Non-pigmented ciliary epithelial cell (primary cell): ENCODE data around the gene NLRC3.
"Not testable (repeated sequence)": the region's sequence is repeated elsewhere in the genome, so short reads cannot be mapped to it uniquely, and the experiment has no call there.

Source experiments
- DNase-seq: peaks from one replicate; pipeline ENCODE4 v3.0.0-alpha.2; 2010; ENCODE audit warnings: low read depth

NLRC3 gene

GRCh38 chr16:3548445-3548844 lies 28.8 kb downstream of the NLRC3 start:
- no peak for DNase-seq

DNA sequence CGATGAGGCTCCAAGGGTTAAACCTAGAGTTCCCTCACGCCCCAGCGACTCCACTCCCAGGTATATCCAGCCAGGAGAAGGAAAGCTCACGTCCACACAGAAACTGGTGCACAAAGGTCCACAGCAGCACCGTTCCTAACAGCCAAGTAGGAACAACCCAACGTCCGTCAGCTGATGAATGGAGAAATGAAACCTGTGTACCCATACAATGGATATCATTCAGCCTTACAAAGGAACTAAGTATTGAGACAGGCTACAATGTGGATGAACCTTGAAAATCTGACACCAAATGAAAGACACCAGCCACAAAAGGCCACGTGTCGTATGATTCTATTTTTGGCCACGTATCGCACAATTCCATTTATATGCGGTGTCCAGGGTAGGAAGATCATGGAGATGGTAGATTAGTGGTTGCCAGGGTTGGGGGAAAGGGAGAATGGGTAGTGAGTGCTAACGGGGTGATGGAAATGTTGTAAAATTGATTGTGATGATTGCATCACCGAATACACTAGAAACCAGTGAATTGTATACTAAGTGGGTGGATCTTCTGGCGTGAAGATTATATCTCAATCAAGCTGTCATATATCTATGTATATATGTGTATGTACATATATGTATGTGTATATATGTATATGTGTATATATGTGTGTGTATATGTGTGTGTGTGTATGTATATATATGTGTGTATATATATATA lies 30.1 kb downstream of the NLRC3 start:
- no peak for DNase-seq

- no peak for DNase-seq
Measured at GRCh38 chr16:3542601-3543373, 34.4 kb downstream of the NLRC3 start.

DNA sequence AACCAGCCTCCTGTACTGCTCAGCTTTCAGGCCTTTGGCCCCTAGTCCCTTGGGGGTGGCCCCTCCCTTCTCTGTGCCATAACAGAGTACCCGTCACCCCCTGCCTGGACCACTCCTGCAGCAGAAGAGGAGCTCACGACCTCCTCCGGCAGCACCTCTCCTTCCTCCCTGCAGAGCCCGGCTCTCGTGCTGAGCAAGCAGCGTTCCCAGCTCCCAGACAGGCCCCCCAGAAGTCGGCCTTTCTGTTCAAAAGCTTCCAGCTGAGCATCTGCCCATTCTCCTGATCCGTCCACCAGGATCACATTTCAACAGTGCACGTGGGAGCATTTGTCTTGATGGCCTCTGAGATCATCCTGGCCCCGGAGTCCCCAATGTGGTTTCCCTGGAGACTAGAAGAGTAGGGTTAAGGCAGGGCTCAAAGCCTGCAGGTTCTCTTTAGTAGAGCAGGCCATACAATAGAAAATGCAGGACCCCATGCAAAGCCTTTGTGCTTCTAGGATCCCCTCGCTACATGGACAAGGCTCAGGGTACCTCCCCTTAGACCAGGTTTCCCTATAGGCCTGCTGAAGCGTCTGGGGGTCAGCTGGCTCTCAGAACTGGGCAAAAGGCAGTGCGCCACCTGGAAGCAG lies 35.6 kb downstream of the NLRC3 start:
- no peak for DNase-seq

DNA sequence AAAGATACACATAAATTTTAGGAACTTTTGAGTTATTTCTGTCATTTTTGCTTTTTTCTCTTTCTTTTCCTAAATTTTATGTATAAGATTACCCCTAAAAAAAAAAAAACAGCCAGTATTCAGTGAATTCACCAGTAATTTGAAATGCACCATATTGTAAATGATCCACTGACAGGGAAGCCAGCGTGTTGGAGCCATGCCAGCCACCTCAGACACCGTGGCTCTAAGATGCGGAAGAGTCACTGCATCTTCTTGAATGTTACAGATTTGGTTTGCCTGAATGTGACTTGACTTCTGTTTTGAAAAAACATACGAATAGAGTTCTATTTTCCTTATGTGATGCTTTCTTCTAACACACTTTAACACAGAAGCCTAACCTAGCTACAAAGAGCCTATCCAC lies 39.0 kb downstream of the NLRC3 start:
- DNase-seq, result no peak

- no peak for DNase-seq
Measured at GRCh38 chr16:3536851-3537250, 40.4 kb downstream of the NLRC3 start.

DNA sequence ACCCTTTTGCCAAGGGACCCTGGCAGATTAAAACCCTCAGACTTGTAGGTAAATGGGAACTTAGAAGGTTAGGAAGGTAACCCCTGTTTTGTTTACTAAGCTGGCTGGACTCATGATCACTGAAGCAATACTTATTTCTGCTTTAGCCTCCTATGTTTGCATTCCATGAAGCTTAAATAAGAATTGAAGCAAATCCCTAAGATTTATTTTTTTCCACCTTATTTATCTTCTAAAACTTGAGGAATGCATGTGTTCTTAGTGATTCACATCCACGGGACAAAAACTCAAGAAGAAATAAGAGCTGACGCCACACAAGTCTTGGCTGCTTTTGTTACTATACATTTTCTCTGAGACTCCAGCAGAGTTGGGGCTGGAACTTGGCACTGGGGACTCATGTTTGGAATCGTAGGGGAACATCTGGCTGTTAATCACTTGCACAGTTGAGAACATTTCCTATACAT lies 40.9 kb downstream of the NLRC3 start:
- DNase-seq, result peak; percentile 68

DNA sequence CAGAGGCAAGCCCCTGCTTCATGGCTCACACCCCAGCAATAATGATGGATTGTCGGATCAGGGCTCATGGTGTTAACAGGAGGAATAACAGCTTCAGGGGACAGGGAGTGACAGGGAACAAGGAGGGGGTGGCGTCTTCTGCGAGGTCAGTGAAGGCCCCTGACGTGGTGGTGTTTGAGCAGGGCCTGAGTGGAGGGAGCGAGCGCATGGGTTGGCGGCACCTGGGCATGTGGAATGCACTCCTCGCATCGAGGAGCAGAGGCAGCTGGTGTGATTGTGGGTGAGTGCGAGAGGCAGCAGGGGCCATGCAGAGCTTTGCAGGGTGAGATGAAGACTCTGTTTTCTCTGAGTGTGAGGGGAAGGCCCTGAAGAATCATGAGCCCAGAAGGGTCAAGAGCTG lies 43.1 kb downstream of the NLRC3 start:
- DNase-seq, result no peak

DNA sequence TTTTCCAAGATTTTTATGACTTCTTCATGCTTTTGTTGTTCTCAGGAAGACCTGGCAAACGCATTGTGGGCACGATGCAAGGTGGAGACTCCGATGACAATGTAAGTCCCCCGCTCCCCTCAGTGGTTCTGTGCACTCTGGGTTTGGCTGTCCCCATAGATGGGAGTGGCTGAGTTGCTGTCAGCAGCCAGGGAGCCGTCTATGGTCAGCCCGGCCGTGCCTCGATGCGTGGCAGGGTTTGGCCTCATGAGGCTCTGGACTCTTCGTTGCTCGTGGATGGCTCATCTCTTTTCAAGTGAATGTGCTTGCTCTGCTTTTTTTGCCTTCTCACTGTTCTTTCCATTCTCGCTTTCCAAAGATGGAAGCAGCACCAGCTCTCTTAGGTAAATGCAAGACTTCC lies 44.5 kb downstream of the NLRC3 start:
- no peak for DNase-seq

- DNase-seq, result no peak
Measured at GRCh38 chr16:3530371-3530914, 46.8 kb downstream of the NLRC3 start.

DNA sequence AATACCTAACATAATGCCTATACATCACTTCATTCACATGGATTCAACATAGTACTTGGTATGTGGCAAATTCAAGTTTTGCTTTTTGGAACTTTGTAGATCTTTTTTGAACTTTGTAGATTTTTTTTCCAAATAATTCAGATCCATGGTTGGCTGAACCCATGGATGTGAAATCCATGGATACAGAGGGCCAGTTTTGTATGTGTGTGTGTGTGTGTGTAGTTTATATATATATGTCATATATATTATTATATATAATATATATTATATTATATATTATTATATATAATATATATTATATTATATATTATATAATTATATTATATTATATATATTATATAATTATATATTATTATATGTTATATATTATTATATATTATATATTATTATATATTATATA lies 48.0 kb downstream of the NLRC3 start:
- DNase-seq, result no peak

GRCh38 chr16:3528406-3528805 lies 48.8 kb downstream of the NLRC3 start:
- DNase-seq, result no peak

DNA sequence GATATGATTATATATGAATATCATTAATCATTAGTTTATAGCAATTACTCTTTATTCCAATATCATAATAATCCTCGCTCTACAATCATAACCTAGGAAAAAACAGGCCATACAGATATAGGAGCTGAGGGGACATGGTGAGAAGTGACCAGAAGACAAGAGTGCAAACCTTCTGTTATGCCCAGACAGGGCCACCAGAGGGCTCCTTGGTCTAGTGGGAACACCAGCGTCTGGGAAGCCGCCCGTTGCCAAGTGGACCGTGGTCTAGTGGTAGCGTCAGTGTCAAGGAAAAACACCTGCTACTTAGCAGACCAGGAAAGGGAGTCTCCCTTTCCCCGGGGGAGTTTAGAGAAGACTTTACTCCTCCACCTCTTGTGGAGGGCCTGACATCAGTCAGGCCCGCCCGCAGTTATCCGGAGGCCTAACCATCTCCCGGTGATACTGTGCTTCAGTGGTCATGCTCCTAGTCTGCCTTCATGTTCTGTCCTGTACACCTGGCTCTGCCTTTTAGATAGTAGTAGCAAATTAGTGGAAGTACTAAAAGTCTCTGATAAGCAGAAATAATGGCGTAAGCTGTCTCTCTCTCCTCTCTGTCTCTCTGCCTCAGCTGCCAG lies 49.9 kb downstream of the NLRC3 start:
- not testable (repeated sequence) for DNase-seq

DNA sequence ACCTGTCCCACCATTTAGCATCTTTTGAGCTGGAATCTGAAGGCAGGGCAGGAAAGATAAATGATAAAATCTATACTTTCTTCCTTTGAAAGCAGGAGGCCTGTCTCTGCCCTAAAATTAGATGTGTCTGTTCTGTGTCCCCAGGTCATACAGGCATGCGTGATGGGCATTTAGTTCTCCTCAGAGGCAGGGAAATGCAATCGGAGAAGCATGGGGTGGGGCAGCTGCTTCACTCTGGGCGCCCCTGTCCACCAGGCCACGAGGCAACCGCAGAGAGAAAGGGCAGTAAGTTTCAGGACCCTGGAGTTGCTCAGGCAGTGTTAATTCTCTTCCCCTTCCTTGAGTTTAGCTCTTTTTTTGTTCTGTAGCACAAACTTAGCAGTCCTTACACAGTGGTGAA lies 51.3 kb downstream of the NLRC3 start:
- DNase-seq, result no peak

GRCh38 chr16:3523281-3523680 lies 53.9 kb downstream of the NLRC3 start:
- no peak for DNase-seq

DNA sequence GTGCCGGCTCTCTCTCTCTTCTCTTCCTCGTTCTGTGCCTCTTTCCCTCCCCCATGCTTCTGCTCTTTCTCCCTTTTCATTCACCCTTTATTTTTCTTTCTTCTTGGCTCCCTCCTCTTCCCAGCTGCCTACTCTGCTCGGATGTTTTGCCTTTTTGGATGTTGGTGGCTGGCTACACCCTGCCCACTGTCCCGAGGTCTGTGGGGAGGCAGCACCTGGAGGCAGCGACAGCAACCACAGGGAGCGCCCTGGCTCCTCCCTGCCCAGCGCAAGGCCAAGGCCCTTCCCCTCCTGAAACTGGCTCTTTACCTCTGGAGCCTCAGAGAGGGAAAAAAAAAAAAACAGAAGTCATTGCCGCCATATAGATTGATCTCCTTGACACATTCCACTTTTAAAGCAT lies 56.4 kb downstream of the NLRC3 start:
- no peak for DNase-seq

- DNase-seq, result no peak
Measured at GRCh38 chr16:3520413-3520812, 56.8 kb downstream of the NLRC3 start.

DNA sequence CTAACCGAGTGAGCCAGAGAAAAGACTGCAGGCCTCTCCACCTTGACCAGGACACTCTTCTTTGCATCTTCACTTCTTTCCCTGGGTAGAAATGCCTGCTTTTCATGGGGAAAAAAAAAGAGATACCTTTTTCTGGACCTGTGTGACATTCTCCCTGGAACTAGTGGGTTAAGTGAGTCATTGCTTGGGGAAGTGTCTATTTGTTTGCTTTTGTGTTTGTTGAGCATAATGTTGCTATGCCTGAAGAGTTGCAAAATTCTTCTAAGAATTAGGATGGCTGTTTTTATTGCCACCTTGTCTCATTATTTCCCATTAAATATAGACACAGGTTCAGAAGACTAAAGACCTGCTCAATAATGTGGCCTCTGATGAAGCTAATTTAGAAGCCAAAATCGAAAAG lies 57.6 kb downstream of the NLRC3 start:
- DNase-seq, result no peak

DNA sequence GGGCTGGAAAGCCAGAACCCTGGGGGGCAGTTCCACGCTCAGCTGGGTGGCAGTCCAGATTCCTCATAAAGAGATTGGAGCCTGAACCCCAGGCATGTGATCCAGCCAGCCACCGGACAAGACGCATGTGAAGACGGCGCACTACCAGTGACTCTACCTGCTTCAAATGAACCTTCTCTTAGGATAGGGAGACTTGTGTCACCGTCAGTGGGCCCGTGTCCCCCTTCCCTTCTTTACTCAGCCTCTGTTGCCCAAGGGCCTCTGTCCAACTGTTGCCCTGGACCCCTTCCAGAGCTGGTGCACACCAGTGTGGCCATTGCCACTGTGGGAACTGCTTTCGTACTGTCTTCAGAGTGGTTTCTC lies 58.2 kb downstream of the NLRC3 start:
- no peak for DNase-seq

DNA sequence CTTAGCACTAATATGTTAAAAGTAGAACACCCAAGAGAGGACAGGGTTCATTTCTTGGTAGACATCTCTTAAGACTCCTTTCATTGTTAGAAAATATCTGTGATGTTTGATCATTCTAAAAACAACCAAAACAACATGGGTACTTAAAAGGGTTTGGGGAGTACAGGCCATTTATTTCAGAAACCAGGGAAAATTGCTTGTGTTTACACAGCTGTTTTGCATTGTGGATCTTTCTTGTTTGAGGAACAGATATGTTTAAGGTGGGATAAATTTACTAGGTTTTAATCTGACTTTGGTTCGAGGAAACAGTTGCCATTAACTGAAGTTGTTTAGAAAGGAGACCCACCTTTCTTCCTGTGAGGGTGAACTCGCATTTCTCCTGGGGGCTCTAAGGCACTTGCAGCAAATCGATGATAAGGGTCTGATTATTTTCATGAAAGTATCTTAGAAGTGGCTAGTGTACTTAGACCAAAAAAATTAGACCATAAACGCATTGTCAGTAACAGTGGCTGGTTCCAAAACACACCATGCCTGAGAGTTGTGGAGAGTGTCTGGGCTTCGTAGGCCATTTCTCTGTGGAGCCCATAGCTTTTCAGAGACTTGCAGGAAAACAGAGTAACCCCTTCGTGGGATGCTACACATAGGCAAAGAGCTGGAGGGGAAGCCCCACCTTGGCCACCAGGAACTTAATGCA lies 58.8 kb downstream of the NLRC3 start:
- DNase-seq, result no peak

DNA sequence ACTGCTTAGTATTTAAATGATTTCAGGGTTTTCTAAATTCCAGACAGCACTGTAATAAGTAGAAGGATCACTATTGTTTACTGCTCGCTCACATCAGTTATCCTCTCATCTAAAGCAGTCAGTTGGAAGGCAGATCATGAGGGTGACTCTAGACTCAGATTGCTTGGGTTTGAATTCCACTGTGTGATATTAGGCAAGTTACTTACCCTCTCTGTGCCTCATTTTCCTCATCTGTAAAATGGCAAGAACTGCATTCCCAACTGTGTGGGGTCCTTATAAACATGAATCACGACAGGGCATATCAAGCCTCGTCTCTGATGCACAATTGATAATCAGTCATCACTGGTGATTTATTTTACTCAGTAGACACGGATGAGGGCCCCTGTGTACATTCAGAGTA lies 61.3 kb downstream of the NLRC3 start:
- no peak for DNase-seq

GRCh38 chr16:3514621-3515020 lies 62.6 kb downstream of the NLRC3 start:
- peak; percentile 60 for DNase-seq
